Calu3 (cell line): ENCODE measurements around the gene MUC12. TPM values are rescaled to one million over a fixed set of nuclear protein-coding genes. Genes with fewer than 3 reads are reported as not detected.

Source experiments
- BruUV-seq: library from RNA; stranded (reverse); fragments of 400-500 nt; replicated peaks from 2 replicates; lab custom pipeline; 2021; lab: Mats Ljungman, UMichigan
- CTCF ChIA-PET: fragments of 300-600 bp; sonication (Branson Sonifier 250); formaldehyde crosslinking; loops from one replicate; lab custom pipeline; 2022; ENCODE audit warnings: antibody characterized with exemption; lab: Charles Lee
- DNase-seq: peaks from one replicate; pipeline ENCODE4 v3.0.0; 2022
- H3K27ac Mint-ChIP-seq: one replicate; pipeline ENCODE4 v1.8.0; 2022; ENCODE audit warnings: mixed read lengths; ENCODE audit not compliant: unreplicated experiment
- H3K27me3 Mint-ChIP-seq: one replicate; pipeline ENCODE4 v1.8.0; 2022; ENCODE audit warnings: mixed read lengths; ENCODE audit not compliant: unreplicated experiment
- H3K36me3 Mint-ChIP-seq: one replicate; pipeline ENCODE4 v1.8.0; 2022; ENCODE audit warnings: mild to moderate bottlenecking, moderate library complexity, mixed read lengths; ENCODE audit not compliant: insufficient read depth, unreplicated experiment
- H3K4me1 Mint-ChIP-seq: one replicate; pipeline ENCODE4 v1.8.0; 2022; ENCODE audit warnings: mild to moderate bottlenecking, low read depth, mixed read lengths; ENCODE audit not compliant: unreplicated experiment
- H3K4me3 Mint-ChIP-seq: one replicate; pipeline ENCODE4 v1.8.0; 2022; ENCODE audit warnings: mild to moderate bottlenecking, low read depth, moderate library complexity, mixed read lengths; ENCODE audit not compliant: unreplicated experiment
- H3K9me3 Mint-ChIP-seq: one replicate; pipeline ENCODE4 v1.8.0; 2022; ENCODE audit warnings: low read depth, mixed read lengths; ENCODE audit not compliant: unreplicated experiment
- CTCF ChIP-seq: fragments of 200-600 bp; IDR thresholded peaks from one replicate; pipeline ENCODE4 v1.8.0; 2022; ENCODE audit warnings: antibody characterized with exemption; ENCODE audit not compliant: unreplicated experiment
- intact Hi-C: fragments of 100-400 bp; cut with micrococcal nuclease; formaldehyde crosslinking; loops from one replicate; pipeline ENCODE4 v1.10.0; 2022; ENCODE audit not compliant: unreplicated experiment
- total RNA-seq: library from RNA; stranded (reverse); gene quantifications from 2 replicates; pipeline ENCODE4 v1.2.3, GENCODE V29; 2022

MUC12 gene
- total RNA-seq, 1 experiment from 2014 or later = 0.59 TPM

GRCh38 chr7:101068401-101068800, 99.0 kb downstream of the MUC12 start:
- Mint-ChIP-seq H3K36me3 (no peaks in the 10 kb centered on the region), H3K27ac (no peak overlapping the region), H3K4me3 (no peak overlapping the region), H3K9me3 (no peaks in the 10 kb centered on the region), H3K27me3 (peaks cover 47% of the 10 kb centered on the region), H3K4me1 (no peaks in the 10 kb centered on the region)
- no TSS peak for BruUV-seq
- no peak for TF ChIP-seq CTCF
- CTCF ChIA-PET = no interaction called here
- DNase-seq = no peak
- intact Hi-C loops = no loop called here

Other genes with a start within 250 kb of the MUC12 start
- not detected in 2 replicates for gene EPO, start 249.1 kb upstream of the MUC12 start, total RNA-seq
- not detected in 2 replicates for gene ZAN, start 236.0 kb upstream of the MUC12 start, total RNA-seq
- 63.7 and 72.4 TPM in 2 replicates for gene EPHB4, start 142.0 kb upstream of the MUC12 start, total RNA-seq
- gene SLC12A9, start 116.9 kb upstream of the MUC12 start, total RNA-seq = 29.9 and 36.6 TPM in 2 replicates
- gene TRIP6, start 102.2 kb upstream of the MUC12 start, total RNA-seq = 50.0 and 63.5 TPM in 2 replicates
- gene SRRT, start 94.5 kb upstream of the MUC12 start, total RNA-seq = 151 and 157 TPM in 2 replicates
- gene UFSP1, start 79.8 kb upstream of the MUC12 start, total RNA-seq = 3.3 and 4.2 TPM in 2 replicates
- 3.2 and 11.3 TPM in 2 replicates for gene ACHE, start 73.7 kb upstream of the MUC12 start, total RNA-seq
- 6.3 and 12.7 TPM in 2 replicates for gene MUC3A, start 20.0 kb upstream of the MUC12 start, total RNA-seq
- not detected in 2 replicates for gene MUC17, start 50.5 kb downstream of the MUC12 start, total RNA-seq
- gene TRIM56, start 115.9 kb downstream of the MUC12 start, total RNA-seq = 44.5 and 62.6 TPM in 2 replicates
- gene SERPINE1, start 157.5 kb downstream of the MUC12 start, total RNA-seq = 1.1 and 1.8 TPM in 2 replicates
- 45.6 and 61.6 TPM in 2 replicates for gene AP1S1, start 184.9 kb downstream of the MUC12 start, total RNA-seq
- 0.14 and 0.81 TPM in 2 replicates for gene VGF, start 196.0 kb downstream of the MUC12 start, total RNA-seq
- not detected in 2 replicates for gene NAT16, start 210.7 kb downstream of the MUC12 start, total RNA-seq
- not detected in 2 replicates for gene MOGAT3, start 231.5 kb downstream of the MUC12 start, total RNA-seq
- 103 and 108 TPM in 2 replicates for gene PLOD3, start 248.0 kb downstream of the MUC12 start, total RNA-seq
- gene ZNHIT1, start 248.6 kb downstream of the MUC12 start, total RNA-seq = 57.2 and 57.5 TPM in 2 replicates